NCI-H1694 treated with DMSO at 0.1 percent for 48 hours (cell line): ENCODE data around the gene UPP2.

ENCODE experiments used
- DNase-seq: peaks from one replicate; lab custom pipeline; 2025; lab: John Stamatoyannopoulos, UW

UPP2 gene

GRCh38 chr2:158104903-158105302 lies 3.2 kb downstream of the UPP2 start:
- DNase-seq, result no peak

GRCh38 chr2:158112992-158113391 lies 11.3 kb downstream of the UPP2 start:
- DNase-seq, result no peak

- DNase-seq, result no peak
These were observed 12.1 kb downstream of the UPP2 start for GRCh38 chr2:158113741-158114295.

- DNase-seq, result no peak
These were observed 12.8 kb downstream of the UPP2 start for GRCh38 chr2:158114516-158114915.

- DNase-seq, result no peak
These were observed 13.6 kb downstream of the UPP2 start for GRCh38 chr2:158115202-158115767.

GRCh38 chr2:158116936-158117335 lies 15.3 kb downstream of the UPP2 start:
- no peak for DNase-seq

GRCh38 chr2:158120102-158120501 lies 18.4 kb downstream of the UPP2 start:
- no peak for DNase-seq

- no peak for DNase-seq
These were observed 19.3 kb downstream of the UPP2 start for GRCh38 chr2:158120664-158121641.

- no peak for DNase-seq
These were observed 23.2 kb downstream of the UPP2 start for GRCh38 chr2:158124896-158125295.

- no peak for DNase-seq
These were observed 24.3 kb downstream of the UPP2 start for GRCh38 chr2:158125756-158126498.

GRCh38 chr2:158127380-158127804 lies 25.7 kb downstream of the UPP2 start:
- no peak for DNase-seq

- no peak for DNase-seq
These were observed 26.7 kb downstream of the UPP2 start for GRCh38 chr2:158128168-158128973.

- DNase-seq, result no peak
These were observed 27.4 kb downstream of the UPP2 start for GRCh38 chr2:158129037-158129436.

- no peak for DNase-seq
These were observed 29.3 kb downstream of the UPP2 start for GRCh38 chr2:158130832-158131473.

GRCh38 chr2:158131483-158131912 lies 29.8 kb downstream of the UPP2 start:
- DNase-seq, result no peak

- DNase-seq, result no peak
These were observed 30.4 kb downstream of the UPP2 start for GRCh38 chr2:158131919-158132566.

GRCh38 chr2:158134055-158134454 lies 32.4 kb downstream of the UPP2 start:
- DNase-seq, result no peak

- no peak for DNase-seq
These were observed 33.0 kb downstream of the UPP2 start for GRCh38 chr2:158134655-158135054.

GRCh38 chr2:158135096-158135495 lies 33.4 kb downstream of the UPP2 start:
- DNase-seq, result peak; percentile 65

GRCh38 chr2:158138255-158138654 lies 36.6 kb downstream of the UPP2 start:
- no peak for DNase-seq
